Measurements from ENCODE around the gene BORCS5. TPM values are rescaled to one million over a fixed set of nuclear protein-coding genes. Genes with fewer than 3 reads are reported as not detected.

BORCS5 gene
- total and polyA plus RNA-seq, 10 donors, result 3.3 to 25.9 (median 14.9) TPM

DNA sequence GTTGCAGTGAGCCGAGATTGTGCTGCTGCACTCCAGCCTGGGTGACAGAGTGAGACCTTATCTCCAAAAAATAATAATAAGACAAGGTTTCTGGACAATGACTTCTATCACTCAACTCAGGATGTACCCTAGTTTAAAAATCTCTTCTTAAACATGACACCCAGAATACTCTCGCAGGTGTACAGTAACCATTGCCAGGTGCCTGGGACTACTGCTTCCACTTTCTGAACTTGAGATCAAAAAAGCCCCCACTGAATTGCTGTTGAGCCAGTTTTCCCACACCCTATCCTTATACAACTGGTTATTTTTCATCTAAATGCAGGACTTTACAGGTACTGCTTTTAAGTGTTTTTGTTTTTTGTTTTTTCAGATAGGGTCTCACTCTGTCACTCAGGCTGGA, 36.3 kb downstream of the BORCS5 start:
- no peak for DNase-seq
- no peaks in the 10 kb centered on the region for H3K27me3 ChIP-seq (replicated peaks in 1 of 7)
- peaks cover 0 to 5% (median 0%) of the 10 kb centered on the region in 6 donors for H3K36me3 ChIP-seq
- TF ChIP-seq, protein P1, sequence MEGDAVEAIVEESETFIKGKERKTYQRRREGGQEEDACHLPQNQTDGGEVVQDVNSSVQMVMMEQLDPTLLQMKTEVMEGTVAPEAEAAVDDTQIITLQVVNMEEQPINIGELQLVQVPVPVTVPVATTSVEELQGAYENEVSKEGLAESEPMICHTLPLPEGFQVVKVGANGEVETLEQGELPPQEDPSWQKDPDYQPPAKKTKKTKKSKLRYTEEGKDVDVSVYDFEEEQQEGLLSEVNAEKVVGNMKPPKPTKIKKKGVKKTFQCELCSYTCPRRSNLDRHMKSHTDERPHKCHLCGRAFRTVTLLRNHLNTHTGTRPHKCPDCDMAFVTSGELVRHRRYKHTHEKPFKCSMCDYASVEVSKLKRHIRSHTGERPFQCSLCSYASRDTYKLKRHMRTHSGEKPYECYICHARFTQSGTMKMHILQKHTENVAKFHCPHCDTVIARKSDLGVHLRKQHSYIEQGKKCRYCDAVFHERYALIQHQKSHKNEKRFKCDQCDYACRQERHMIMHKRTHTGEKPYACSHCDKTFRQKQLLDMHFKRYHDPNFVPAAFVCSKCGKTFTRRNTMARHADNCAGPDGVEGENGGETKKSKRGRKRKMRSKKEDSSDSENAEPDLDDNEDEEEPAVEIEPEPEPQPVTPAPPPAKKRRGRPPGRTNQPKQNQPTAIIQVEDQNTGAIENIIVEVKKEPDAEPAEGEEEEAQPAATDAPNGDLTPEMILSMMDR (IDR thresholded peaks at IDR 0.05 in 8 of 11, conservative IDR thresholded peaks at IDR 0.05 in 3 of 11), result no peak
- no peak for TF ChIP-seq POLR2A (IDR thresholded peaks at IDR 0.05)
- TF ChIP-seq POLR2AphosphoS5 (IDR thresholded peaks at IDR 0.05), result no peak
- no peak overlapping the region for H3K27ac ChIP-seq
- H3K4me3 ChIP-seq, result no peak overlapping the region
- 86 to 97% (median 92%) methylated on average over 2 of the region's 2 CpGs for WGBS, 5 donors
- intact Hi-C loops (cut with DNase I; ENCODE audit: low total_unique reads), result no loop called here
- H3K9me3 ChIP-seq, result no peaks in the 10 kb centered on the region
- H3K4me1 ChIP-seq, result peaks cover 0 to 14% (median 0%) of the 10 kb centered on the region in 6 donors

DNA sequence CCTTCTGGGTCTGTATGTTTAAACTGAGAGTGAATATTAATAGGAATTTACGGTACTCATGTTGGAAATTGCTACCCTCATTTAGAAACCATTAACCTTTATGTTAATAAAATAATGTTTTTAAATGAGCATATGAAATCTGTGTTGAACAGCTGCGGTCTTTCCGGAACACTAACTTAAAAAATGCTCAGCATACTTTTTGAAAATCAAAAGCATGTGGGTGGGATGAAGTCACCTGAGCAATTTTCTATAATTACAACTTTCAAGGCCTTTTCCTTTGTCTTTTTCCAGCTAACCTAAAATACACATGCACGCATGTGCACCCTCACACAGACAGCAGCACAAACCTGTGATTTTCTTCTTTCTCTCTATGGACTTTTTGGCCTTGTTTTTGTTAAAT, 39.8 kb downstream of the BORCS5 start:
- no peak overlapping the region for H3K27ac ChIP-seq
- no peak for TF ChIP-seq POLR2A (IDR thresholded peaks at IDR 0.05)
- TF ChIP-seq, protein P1 (IDR thresholded peaks at IDR 0.05 in 8 of 11, conservative IDR thresholded peaks at IDR 0.05 in 3 of 11), result no peak
- TF ChIP-seq POLR2AphosphoS5 (IDR thresholded peaks at IDR 0.05), result no peak
- H3K4me1 ChIP-seq, result peaks cover 0 to 27% (median 0%) of the 10 kb centered on the region in 6 donors
- whole genome bisulfite sequencing, 5 donors, result 85 to 93% (median 91%) methylated on average over 4 of the region's 4 CpGs
- H3K9me3 ChIP-seq, result no peaks in the 10 kb centered on the region
- H3K36me3 ChIP-seq, result peaks cover 0 to 5% (median 0%) of the 10 kb centered on the region in 6 donors
- no peak overlapping the region for H3K4me3 ChIP-seq
- no peak for DNase-seq
- no peaks in the 10 kb centered on the region for H3K27me3 ChIP-seq (replicated peaks in 1 of 7)
- intact Hi-C loops (cut with DNase I; ENCODE audit: low total_unique reads), result no loop called here

DNA sequence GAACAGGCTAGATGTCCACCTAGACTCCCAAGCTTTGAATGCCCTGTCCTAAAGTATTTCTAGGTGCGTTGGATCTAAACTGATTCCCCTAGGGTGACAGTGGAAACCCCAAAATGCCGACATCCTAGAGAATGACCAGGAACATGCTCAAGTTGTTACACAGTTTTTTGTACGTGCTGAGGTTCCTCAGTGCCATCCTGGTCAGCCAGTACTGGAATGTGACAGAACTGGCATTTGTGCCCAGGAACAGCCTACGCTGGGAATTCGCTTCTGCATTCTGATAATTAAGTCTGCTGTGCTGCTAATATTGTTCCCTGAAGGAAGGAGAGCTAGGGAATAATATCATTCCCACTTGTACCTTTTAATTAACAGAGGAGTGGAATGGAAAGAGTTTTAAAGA, 40.3 kb downstream of the BORCS5 start:
- no peak for DNase-seq
- peaks cover 0 to 27% (median 0%) of the 10 kb centered on the region in 6 donors for H3K4me1 ChIP-seq
- no peaks in the 10 kb centered on the region for H3K27me3 ChIP-seq (replicated peaks in 1 of 7)
- WGBS, 5 donors, result 90 to 98% (median 94%) methylated on average over 5 of the region's 5 CpGs
- peaks cover 0 to 5% (median 0%) of the 10 kb centered on the region in 6 donors for H3K36me3 ChIP-seq
- H3K27ac ChIP-seq, result peak overlapping the region in 3 of 8 donors; percentile 5 to 63 (median 54)
- no peaks in the 10 kb centered on the region for H3K9me3 ChIP-seq
- TF ChIP-seq, protein P1 (IDR thresholded peaks at IDR 0.05 in 8 of 11, conservative IDR thresholded peaks at IDR 0.05 in 3 of 11), result no peak
- TF ChIP-seq POLR2AphosphoS5 (IDR thresholded peaks at IDR 0.05), result no peak
- no peak for TF ChIP-seq POLR2A (IDR thresholded peaks at IDR 0.05)
- no peak overlapping the region for H3K4me3 ChIP-seq
- intact Hi-C loops (cut with DNase I; ENCODE audit: low total_unique reads), result no loop called here

DNA sequence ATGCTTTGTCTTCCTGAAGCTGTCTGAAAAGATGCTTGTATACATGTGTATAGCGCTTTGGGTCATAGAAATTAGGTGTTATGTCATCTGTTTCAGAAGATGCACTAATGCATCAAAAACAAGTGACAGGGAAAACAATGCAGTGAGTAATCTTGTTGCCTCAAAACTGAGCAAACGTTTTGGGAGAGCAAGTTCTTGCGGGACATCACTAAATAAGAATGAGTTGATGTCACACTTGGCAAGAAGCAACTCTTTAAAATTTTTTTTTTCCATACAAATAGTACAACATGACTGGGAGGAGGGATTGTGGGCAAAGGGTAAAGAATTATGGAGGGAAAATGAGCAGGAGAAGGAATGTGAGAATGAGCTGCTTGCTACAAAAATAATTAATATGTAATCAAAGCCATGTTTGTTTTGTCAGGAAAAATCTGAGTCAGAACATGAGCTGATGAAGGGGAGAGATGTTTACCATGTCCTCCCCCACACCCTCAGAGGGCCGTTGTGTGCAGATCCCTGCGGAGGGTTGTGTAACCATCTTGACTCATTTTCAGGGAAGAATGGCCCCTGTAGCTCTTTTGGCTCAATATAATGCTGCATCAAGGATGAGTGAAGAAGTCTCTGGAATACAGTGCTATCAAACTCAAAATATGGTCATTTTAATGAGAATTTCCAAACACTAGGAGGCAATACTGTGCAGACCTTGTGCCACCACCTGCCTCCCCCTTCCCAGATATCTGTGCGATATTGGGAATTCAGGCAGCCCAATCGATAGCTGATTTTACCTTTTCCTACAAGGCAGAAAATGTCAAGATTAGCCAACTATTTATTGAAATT, 41.4 kb downstream of the BORCS5 start:
- DNase-seq, result no peak
- intact Hi-C loops (cut with DNase I; ENCODE audit: low total_unique reads), result no loop called here
- Histone ChIP-seq H3K9me3 (no peaks in the 10 kb centered on the region), H3K4me3 (no peak overlapping the region), H3K36me3 (peaks cover 0 to 5% (median 0%) of the 10 kb centered on the region in 6 donors), H3K4me1 (peaks cover 0 to 30% (median 5%) of the 10 kb centered on the region in 6 donors), H3K27ac (peak overlapping the region in 6 of 8 donors; percentile 34 to 63 (median 40)), H3K27me3 (replicated peaks in 1 of 7) (no peaks in the 10 kb centered on the region)
- 71 to 82% (median 76%) methylated on average over 7 of the region's 7 CpGs for WGBS, 5 donors
- no peak for TF ChIP-seq POLR2A (IDR thresholded peaks at IDR 0.05)
- peak in 1 of 3 donors; percentile 68 for TF ChIP-seq POLR2AphosphoS5 (IDR thresholded peaks at IDR 0.05)
